HEK293 (cell line): ENCODE results near the gene ACSL3.
A peak's percentile ranks its signal among the peaks of the same experiment; 100 is the strongest.

ENCODE experiments used
- CTCF ChIA-PET: fragments of 350-600 bp; formaldehyde crosslinking; extraction: SDS; loops from one replicate; lab custom pipeline; 2021; ENCODE audit warnings: antibody characterized with exemption; lab: Yijun Ruan, JAX
- POLR2A ChIA-PET: fragments of 300-600 bp; formaldehyde crosslinking; extraction: SDS; loops from one replicate; lab custom pipeline; 2020; ENCODE audit warnings: antibody characterized with exemption, inconsistent platforms; lab: Yijun Ruan, JAX
- H3K27ac ChIP-seq: fragments of 200-500 bp; sonication (Bioruptor generic); 2 replicates; pipeline ENCODE4 v1.5.1; 2014; ENCODE audit warnings: low read depth, low read length, control low read depth, inconsistent platforms; ENCODE audit errors: extremely low read depth
- H3K36me3 ChIP-seq, 2 experiments: fragments of 200-500 bp in 1 of 2; sonication (Bioruptor generic) in 1 of 2; 1 replicate in 1 of 2; 2 replicates in 1 of 2; pipeline ENCODE4 v1.5.1; 2014 to 2017; ENCODE audit warnings: inconsistent platforms in 2 of 2, low read length in 2 of 2; ENCODE audit not compliant: control insufficient read depth in 2 of 2, insufficient read depth in 1 of 2
- H3K4me1 ChIP-seq: fragments of 200-500 bp; sonication (Bioruptor generic); 2 replicates; pipeline ENCODE4 v1.5.1; 2014; ENCODE audit warnings: mild to moderate bottlenecking, low read length, inconsistent platforms; ENCODE audit not compliant: control insufficient read depth, insufficient read depth
- H3K4me3 ChIP-seq: 2 replicates; pipeline ENCODE4 v1.5.1; 2011; ENCODE audit warnings: low read depth, mild to moderate bottlenecking, control low read depth, low read length, moderate library complexity
- H3K9me3 ChIP-seq: fragments of 200-500 bp; sonication (Bioruptor generic); 2 replicates; pipeline ENCODE4 v1.5.1; 2014; ENCODE audit warnings: low read depth, low read length, inconsistent platforms; ENCODE audit not compliant: control insufficient read depth, insufficient read depth
- FEZF1 ChIP-seq: fragments of 450-650 bp; formaldehyde crosslinking; IDR thresholded peaks from 2 replicates; pipeline ENCODE4 v1.5.1; 2016; ENCODE audit warnings: missing biosample characterization, missing genetic modification characterization
- PRDM1 ChIP-seq: fragments of 450-650 bp; formaldehyde crosslinking; IDR thresholded peaks from 2 replicates; pipeline ENCODE4; 2016; ENCODE audit warnings: missing biosample characterization, missing genetic modification characterization
- ZNF221 ChIP-seq: fragments of 450-650 bp; formaldehyde crosslinking; IDR thresholded peaks from 2 replicates; pipeline ENCODE4 v1.5.1; 2017; ENCODE audit warnings: missing biosample characterization, missing genetic modification characterization, borderline replicate concordance
- ZNF266 ChIP-seq: fragments of 450-650 bp; formaldehyde crosslinking; IDR thresholded peaks from 2 replicates; pipeline ENCODE4 v1.5.1; 2016; ENCODE audit warnings: missing biosample characterization, missing genetic modification characterization, low read depth
- ZNF366 ChIP-seq: fragments of 450-650 bp; formaldehyde crosslinking; conservative IDR thresholded peaks from 2 replicates; pipeline ENCODE4 v1.5.1; 2016; ENCODE audit warnings: missing biosample characterization, missing genetic modification characterization
- ZNF416 ChIP-seq: fragments of 450-650 bp; formaldehyde crosslinking; IDR thresholded peaks from 2 replicates; pipeline ENCODE4 v1.5.1; 2016; ENCODE audit warnings: missing biosample characterization, missing genetic modification characterization
- ZNF629 ChIP-seq: fragments of 450-650 bp; formaldehyde crosslinking; IDR thresholded peaks from 2 replicates; pipeline ENCODE4 v1.5.1; 2017; ENCODE audit warnings: missing biosample characterization, missing genetic modification characterization
- ZNF660 ChIP-seq: fragments of 450-650 bp; IDR thresholded peaks from 2 replicates; pipeline ENCODE4 v1.5.1; 2018; ENCODE audit warnings: missing biosample characterization, mild to moderate bottlenecking, missing genetic modification characterization
- ZSCAN18 ChIP-seq: fragments of 450-650 bp; formaldehyde crosslinking; IDR thresholded peaks from 2 replicates; pipeline ENCODE4 v1.5.1; 2016; ENCODE audit warnings: missing biosample characterization, missing genetic modification characterization
- TF ChIP-seq, protein P1 (sequence below): fragments of 450-650 bp; formaldehyde crosslinking; IDR thresholded peaks from 2 replicates; pipeline ENCODE4 v1.5.1; 2016; ENCODE audit warnings: missing biosample characterization, missing genetic modification characterization
- TF ChIP-seq, protein P2 (sequence below): fragments of 450-650 bp; formaldehyde crosslinking; IDR thresholded peaks from 2 replicates; pipeline ENCODE4 v1.5.1; 2017; ENCODE audit warnings: missing biosample characterization, missing genetic modification characterization
- TF ChIP-seq, protein P3 (sequence below): fragments of 450-650 bp; formaldehyde crosslinking; conservative IDR thresholded peaks from 2 replicates; pipeline ENCODE4 v1.5.1; 2016; ENCODE audit warnings: low read depth, missing biosample characterization, missing genetic modification characterization

Gene ACSL3

GRCh38 chr2:222837643-222838056, 23.2 kb upstream of the ACSL3 start:
- H3K27ac ChIP-seq, result no peak overlapping the region
- no peak overlapping the region for H3K4me3 ChIP-seq
- POLR2A ChIA-PET, result no interaction called here
- CTCF ChIA-PET, result interaction anchor here (1.0 kb wide), 1 partner anchor 41 kb away, joined by 3 read pairs; no protein-coding TSS in a partner anchor
- no peaks in the 10 kb centered on the region for H3K9me3 ChIP-seq
- no peaks in the 10 kb centered on the region for H3K36me3 ChIP-seq
- H3K4me1 ChIP-seq, result peaks cover 26% of the 10 kb centered on the region
- TF ChIP-seq, protein P1, sequence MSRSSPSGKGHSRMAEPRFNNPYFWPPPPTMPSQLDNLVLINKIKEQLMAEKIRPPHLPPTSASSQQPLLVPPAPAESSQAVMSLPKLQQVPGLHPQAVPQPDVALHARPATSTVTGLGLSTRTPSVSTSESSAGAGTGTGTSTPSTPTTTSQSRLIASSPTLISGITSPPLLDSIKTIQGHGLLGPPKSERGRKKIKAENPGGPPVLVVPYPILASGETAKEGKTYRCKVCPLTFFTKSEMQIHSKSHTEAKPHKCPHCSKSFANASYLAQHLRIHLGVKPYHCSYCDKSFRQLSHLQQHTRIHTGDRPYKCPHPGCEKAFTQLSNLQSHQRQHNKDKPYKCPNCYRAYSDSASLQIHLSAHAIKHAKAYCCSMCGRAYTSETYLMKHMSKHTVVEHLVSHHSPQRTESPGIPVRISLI (tag by site-specific recombination), result peak; percentile 58; the same call in 1 of the 2 replicates
- TF ChIP-seq ZNF629 (tag by site-specific recombination), result 0 out of 2 replicates have a peak, but pooled peaks have one; percentile 29
- TF ChIP-seq FEZF1 (tag by site-specific recombination), result peak; percentile 44; the same call in 1 of the 2 replicates
- TF ChIP-seq ZNF221 (tag by site-specific recombination), result no peak
- TF ChIP-seq PRDM1 (tag by site-specific recombination), result peak; percentile 70
- TF ChIP-seq ZNF366 (tag by site-specific recombination), result peak; percentile 50
- TF ChIP-seq, protein P2, sequence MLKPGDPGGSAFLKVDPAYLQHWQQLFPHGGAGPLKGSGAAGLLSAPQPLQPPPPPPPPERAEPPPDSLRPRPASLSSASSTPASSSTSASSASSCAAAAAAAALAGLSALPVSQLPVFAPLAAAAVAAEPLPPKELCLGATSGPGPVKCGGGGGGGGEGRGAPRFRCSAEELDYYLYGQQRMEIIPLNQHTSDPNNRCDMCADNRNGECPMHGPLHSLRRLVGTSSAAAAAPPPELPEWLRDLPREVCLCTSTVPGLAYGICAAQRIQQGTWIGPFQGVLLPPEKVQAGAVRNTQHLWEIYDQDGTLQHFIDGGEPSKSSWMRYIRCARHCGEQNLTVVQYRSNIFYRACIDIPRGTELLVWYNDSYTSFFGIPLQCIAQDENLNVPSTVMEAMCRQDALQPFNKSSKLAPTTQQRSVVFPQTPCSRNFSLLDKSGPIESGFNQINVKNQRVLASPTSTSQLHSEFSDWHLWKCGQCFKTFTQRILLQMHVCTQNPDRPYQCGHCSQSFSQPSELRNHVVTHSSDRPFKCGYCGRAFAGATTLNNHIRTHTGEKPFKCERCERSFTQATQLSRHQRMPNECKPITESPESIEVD (tag by site-specific recombination), result peak; percentile 75
- TF ChIP-seq ZNF416 (tag by site-specific recombination), result no peak
- TF ChIP-seq, protein P3, sequence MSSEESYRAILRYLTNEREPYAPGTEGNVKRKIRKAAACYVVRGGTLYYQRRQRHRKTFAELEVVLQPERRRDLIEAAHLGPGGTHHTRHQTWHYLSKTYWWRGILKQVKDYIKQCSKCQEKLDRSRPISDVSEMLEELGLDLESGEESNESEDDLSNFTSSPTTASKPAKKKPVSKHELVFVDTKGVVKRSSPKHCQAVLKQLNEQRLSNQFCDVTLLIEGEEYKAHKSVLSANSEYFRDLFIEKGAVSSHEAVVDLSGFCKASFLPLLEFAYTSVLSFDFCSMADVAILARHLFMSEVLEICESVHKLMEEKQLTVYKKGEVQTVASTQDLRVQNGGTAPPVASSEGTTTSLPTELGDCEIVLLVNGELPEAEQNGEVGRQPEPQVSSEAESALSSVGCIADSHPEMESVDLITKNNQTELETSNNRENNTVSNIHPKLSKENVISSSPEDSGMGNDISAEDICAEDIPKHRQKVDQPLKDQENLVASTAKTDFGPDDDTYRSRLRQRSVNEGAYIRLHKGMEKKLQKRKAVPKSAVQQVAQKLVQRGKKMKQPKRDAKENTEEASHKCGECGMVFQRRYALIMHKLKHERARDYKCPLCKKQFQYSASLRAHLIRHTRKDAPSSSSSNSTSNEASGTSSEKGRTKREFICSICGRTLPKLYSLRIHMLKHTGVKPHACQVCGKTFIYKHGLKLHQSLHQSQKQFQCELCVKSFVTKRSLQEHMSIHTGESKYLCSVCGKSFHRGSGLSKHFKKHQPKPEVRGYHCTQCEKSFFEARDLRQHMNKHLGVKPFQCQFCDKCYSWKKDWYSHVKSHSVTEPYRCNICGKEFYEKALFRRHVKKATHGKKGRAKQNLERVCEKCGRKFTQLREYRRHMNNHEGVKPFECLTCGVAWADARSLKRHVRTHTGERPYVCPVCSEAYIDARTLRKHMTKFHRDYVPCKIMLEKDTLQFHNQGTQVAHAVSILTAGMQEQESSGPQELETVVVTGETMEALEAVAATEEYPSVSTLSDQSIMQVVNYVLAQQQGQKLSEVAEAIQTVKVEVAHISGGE (tag by site-specific recombination), result peak; percentile 56; the same call in 1 of the 2 replicates
- TF ChIP-seq ZNF660 (tag by site-specific recombination), result no peak

DNA sequence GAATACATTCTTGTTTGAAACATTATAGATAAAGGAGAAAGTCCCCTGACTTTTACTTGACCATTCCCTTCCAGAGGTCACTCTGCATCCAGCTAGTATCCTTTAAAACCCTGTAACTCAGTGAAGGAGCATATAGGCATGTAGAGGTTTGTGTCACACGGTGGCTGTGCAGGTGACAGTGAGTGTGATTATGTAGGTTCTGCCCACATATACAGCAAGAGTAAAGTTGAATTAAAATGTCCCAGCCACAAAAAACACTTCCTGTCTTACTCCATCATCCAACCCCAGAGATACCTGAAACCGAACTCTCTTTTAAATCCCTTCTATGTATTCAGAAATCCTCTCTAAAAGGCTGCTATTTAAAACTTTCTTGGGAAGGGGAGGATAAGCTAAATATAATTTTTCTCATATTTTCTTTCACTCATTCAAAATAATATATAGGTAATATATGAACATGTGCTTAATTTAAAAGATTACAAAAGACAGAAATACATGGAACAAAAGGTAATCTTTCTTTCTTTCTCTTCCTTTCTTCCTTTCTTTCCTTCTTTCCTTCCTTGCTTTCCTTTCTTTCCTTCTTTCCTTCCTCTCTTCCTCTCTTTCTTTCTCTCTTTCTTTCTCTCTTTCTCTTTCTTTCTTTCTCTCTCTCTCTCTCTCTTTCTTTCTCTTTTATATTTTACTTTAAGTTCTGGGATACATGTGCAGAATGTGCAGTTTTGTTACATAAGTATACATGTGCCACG, 20.6 kb upstream of the ACSL3 start:
- ChIA-PET POLR2A (no interaction called here), CTCF (no interaction called here)
- Histone ChIP-seq H3K9me3 (no peaks in the 10 kb centered on the region), H3K4me1 (peaks cover 11% of the 10 kb centered on the region), H3K4me3 (no peak overlapping the region), H3K36me3 (no peaks in the 10 kb centered on the region), H3K27ac (no peak overlapping the region)
- TF ChIP-seq ZSCAN18 (tag by site-specific recombination) (no peak), PRDM1 (tag by site-specific recombination) (peak; percentile 84), ZNF266 (tag by site-specific recombination) (no peak), ZNF366 (tag by site-specific recombination) (peak; percentile 91)
